M059J (cell line): ENCODE measurements around the gene KCNE4. TPM values are rescaled to one million over a fixed set of nuclear protein-coding genes. Genes with fewer than 3 reads are reported as not detected.
A peak's percentile ranks its signal among the peaks of the same experiment; 100 is the strongest.

Experiments used
- DNase-seq: peaks from one replicate; pipeline ENCODE4 v3.0.0-alpha.2; 2012; ENCODE audit warnings: low read depth
- total RNA-seq: library from RNA; depleted of rRNA; stranded (reverse); fragments of >200 nt; shearing (Covaris generic); gene quantifications from 2 replicates; pipeline ENCODE4 v1.2.3, GENCODE V29; 2014; rRNA removed

KCNE4 gene
- total RNA-seq, result 11.4 and 14.5 TPM in 2 replicates

GRCh38 chr2:223051693-223052289 is at the start of gene KCNE4:
KCNE4 (plus strand) TSS chr2:223052190; CDS start chr2:223052831, 641 bp downstream.
- DNase-seq, result peak; percentile 81

- DNase-seq, result no peak
Observed at GRCh38 chr2:223003191-223003590, 48.8 kb upstream of the KCNE4 start.

GRCh38 chr2:223005496-223005895 is 46.5 kb upstream of the KCNE4 start:
- DNase-seq, result peak; percentile 44

GRCh38 chr2:223007531-223007930 is 44.5 kb upstream of the KCNE4 start:
- no peak for DNase-seq

- peak; percentile 47 for DNase-seq
Observed at GRCh38 chr2:223008162-223008561, 43.8 kb upstream of the KCNE4 start.

- DNase-seq, result no peak
Observed at GRCh38 chr2:223008956-223009355, 43.0 kb upstream of the KCNE4 start.

- DNase-seq, result peak; percentile 78
Observed at GRCh38 chr2:223010641-223011040, 41.3 kb upstream of the KCNE4 start.

GRCh38 chr2:223012291-223012690 is 39.7 kb upstream of the KCNE4 start:
- DNase-seq, result no peak

- no peak for DNase-seq
Observed at GRCh38 chr2:223019390-223019930, 32.5 kb upstream of the KCNE4 start.

GRCh38 chr2:223019987-223020717 is 31.8 kb upstream of the KCNE4 start:
- DNase-seq, result no peak

GRCh38 chr2:223020971-223021675 is 30.9 kb upstream of the KCNE4 start:
- no peak for DNase-seq

- no peak for DNase-seq
Observed at GRCh38 chr2:223026357-223027110, 25.5 kb upstream of the KCNE4 start.

GRCh38 chr2:223027442-223027841 is 24.5 kb upstream of the KCNE4 start:
- peak; percentile 92 for DNase-seq

GRCh38 chr2:223029287-223029686 is 22.7 kb upstream of the KCNE4 start:
- DNase-seq, result no peak

GRCh38 chr2:223032187-223033142 is 19.5 kb upstream of the KCNE4 start:
- DNase-seq, result peak; percentile 73

GRCh38 chr2:223034221-223034975 is 17.6 kb upstream of the KCNE4 start:
- DNase-seq, result no peak

GRCh38 chr2:223036790-223037444 is 15.1 kb upstream of the KCNE4 start:
- DNase-seq, result no peak

- no peak for DNase-seq
Observed at GRCh38 chr2:223037445-223037800, 14.6 kb upstream of the KCNE4 start.

- DNase-seq, result no peak
Observed at GRCh38 chr2:223039618-223040017, 12.4 kb upstream of the KCNE4 start.
